AG20443 (cell line): ENCODE measurements around the gene FRMD1.

Experiments used
- DNase-seq: peaks from one replicate; pipeline ENCODE4 v3.0.0; 2012; ENCODE audit warnings: low spot score, mixed read lengths

Gene FRMD1

DNA sequence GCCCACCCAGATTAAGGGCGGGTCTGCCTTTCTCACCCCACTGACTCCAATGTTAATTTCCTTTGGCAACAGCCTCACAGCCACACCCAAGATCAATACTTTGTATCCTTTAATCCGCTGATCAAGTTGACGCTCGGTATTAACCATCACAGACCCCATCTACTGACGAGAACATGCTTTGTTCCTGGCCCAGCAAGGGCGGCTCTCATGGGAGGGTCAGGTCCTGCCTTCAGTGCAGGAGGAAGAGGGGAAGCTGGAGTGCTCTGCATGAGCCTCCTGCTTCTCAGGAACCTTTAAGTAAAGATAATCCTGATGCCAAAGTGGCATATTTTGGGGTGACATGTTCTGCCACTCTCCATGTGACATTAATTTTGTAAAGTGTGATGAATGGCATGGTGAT, 73.2 kb downstream of the FRMD1 start:
- DNase-seq = no peak

DNA sequence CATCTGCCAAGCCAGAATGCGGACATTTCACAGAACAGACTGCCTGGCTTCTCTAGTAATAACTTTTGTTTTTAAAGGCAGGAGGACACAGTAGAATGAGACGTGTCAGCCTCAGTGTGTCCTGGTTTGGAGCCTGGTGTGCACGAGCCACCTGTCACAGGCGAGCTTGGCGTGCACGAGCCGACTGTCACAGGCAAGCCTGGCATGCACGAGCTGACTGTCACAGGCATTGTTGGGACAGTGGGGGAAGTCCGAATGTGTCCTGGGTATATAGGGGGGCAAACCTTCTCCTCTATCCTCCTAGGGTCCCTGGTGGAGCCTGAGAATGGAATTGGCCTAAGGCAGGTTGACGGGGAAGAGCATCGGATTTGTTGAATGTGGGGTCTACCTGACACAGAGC, 74.1 kb downstream of the FRMD1 start:
- no peak for DNase-seq

DNA sequence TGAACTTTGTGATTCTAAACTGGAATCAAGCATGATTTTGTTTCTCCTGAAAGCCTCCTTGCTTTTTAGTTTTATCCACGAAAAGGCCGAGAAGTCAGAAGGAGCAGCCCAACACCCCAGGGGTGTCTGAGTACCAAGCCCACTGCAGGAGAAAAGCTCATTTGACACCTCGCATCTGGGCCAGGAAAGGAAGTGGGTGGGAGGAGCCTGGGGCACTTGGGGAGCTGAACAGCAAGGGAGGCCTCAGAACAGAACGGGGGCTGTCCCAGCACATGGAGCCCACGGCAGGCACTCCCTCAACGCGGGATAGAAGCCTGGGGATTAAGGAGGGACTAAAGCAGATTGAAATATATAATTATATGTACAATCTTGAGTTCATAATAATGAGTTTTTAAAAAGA, 75.0 kb downstream of the FRMD1 start:
- DNase-seq = no peak
